Gastroesophageal sphincter (tissue), 4 donors: Measurements from ENCODE around the gene WDCP. TPM values are rescaled to one million over a fixed set of nuclear protein-coding genes. Genes with fewer than 3 reads are reported as not detected.

Experiments used
- ATAC-seq: fragments of 150-250 bp; one replicate; pipeline ENCODE4 v1.9.1; 2016; ENCODE audit warnings: mild to moderate bottlenecking, moderate library complexity
- H3K27ac ChIP-seq, 4 donors: fragments of 200-600 bp; sonication (generic) in 3 of 4; 1 replicate in 3 of 4; 2 replicates in 1 of 4; pipeline ENCODE4 v1.5.1; 2016 to 2019
- H3K27me3 ChIP-seq: fragments of 200-600 bp; sonication (generic); one replicate; pipeline ENCODE4 v1.5.1; 2019
- H3K36me3 ChIP-seq, 2 donors: fragments of 200-600 bp; sonication (generic); one replicate each; pipeline ENCODE4 v1.5.1; 2019; ENCODE audit warnings: control low read depth in 1 of 2
- H3K4me1 ChIP-seq, 3 donors: fragments of 200-600 bp; sonication (generic); 1 replicate in 2 of 3; 2 replicates in 1 of 3; pipeline ENCODE4 v1.5.1; 2016 to 2019; ENCODE audit warnings: control low read depth in 2 of 3
- H3K4me3 ChIP-seq, 2 donors: fragments of 200-600 bp; sonication (generic); one replicate each; pipeline ENCODE4 v1.5.1; 2019; ENCODE audit warnings: mild to moderate bottlenecking in 1 of 2, moderate library complexity in 1 of 2
- H3K9me3 ChIP-seq, 3 donors: fragments of 200-600 bp; sonication (generic); one replicate each; pipeline ENCODE4 v1.5.1; 2017 to 2019; ENCODE audit warnings: control low read depth in 2 of 3
- CTCF ChIP-seq, 4 experiments: fragments of 200-600 bp in 2 of 4; fragments of 450-650 bp in 2 of 4; sonication (generic) in 1 of 4; IDR thresholded peaks; one replicate each; pipeline ENCODE4 v1.5.1; 2017 to 2019; ENCODE audit warnings: antibody characterized with exemption in 4 of 4, mild to moderate bottlenecking in 2 of 4, moderate library complexity in 2 of 4
- EP300 ChIP-seq: sonication (generic); formaldehyde crosslinking; IDR thresholded peaks from one replicate; pipeline ENCODE4 v1.6.1; 2017; ENCODE audit warnings: antibody characterized with exemption, mild to moderate bottlenecking
- POLR2A ChIP-seq, 2 donors: fragments of 450-650 bp; IDR thresholded peaks; one replicate each; pipeline ENCODE4 v1.6.1; 2017; ENCODE audit warnings: antibody characterized with exemption in 2 of 2, mild to moderate bottlenecking in 2 of 2, moderate library complexity in 1 of 2
- POLR2AphosphoS5 ChIP-seq: sonication (generic); formaldehyde crosslinking; IDR thresholded peaks from one replicate; pipeline ENCODE4 v1.6.1; 2017; ENCODE audit warnings: antibody characterized with exemption
- WGBS, 2 donors: methylation state at CpG; one replicate each; pipeline ENCODE4 v1.1.5; 2018; ENCODE audit warnings: low coverage in 1 of 2; 5-methylcytosine and 5-hydroxymethylcytosine counted together
- total RNA-seq, 4 donors: library from RNA; depleted of rRNA; stranded (reverse); fragments of >200 nt; gene quantifications; one replicate each; pipeline ENCODE4 v1.1.0, GENCODE V29; 2016

WDCP gene
- total RNA-seq, 4 donors from 2014 or later, result 5.9 to 7.3 (median 6.4) TPM

GRCh38 chr2:24018241-24018640 lies 28.9 kb downstream of the WDCP start:
- 69 to 86% methylated on average over 4 to 6 of the region's 9 CpGs for WGBS, 2 donors
- ATAC-seq, result no peak
- TF ChIP-seq POLR2AphosphoS5 (no peak), CTCF (IDR thresholded peaks at IDR 0.05) (no peak), POLR2A (IDR thresholded peaks at IDR 0.05) (no peak), EP300 (no peak)

GRCh38 chr2:24017711-24018110 lies 29.5 kb downstream of the WDCP start:
- peaks cover 6% of the 10 kb centered on the region for H3K27me3 ChIP-seq
- H3K4me3 ChIP-seq, result no peak overlapping the region
- no peaks in the 10 kb centered on the region for H3K4me1 ChIP-seq
- no peak for ATAC-seq
- H3K9me3 ChIP-seq, result no peaks in the 10 kb centered on the region
- H3K27ac ChIP-seq, result no peak overlapping the region
- WGBS, 2 donors, result 82% methylated on average over 3 of the region's 8 CpGs
- TF ChIP-seq EP300 (no peak), CTCF (IDR thresholded peaks at IDR 0.05) (no peak), POLR2AphosphoS5 (no peak), POLR2A (IDR thresholded peaks at IDR 0.05) (no peak)
- H3K36me3 ChIP-seq, result peaks cover 0 to 12% of the 10 kb centered on the region in 2 donors

More at GRCh38 chr2:24018241-24018640, 28.9 kb downstream of the WDCP start:
- no peaks in the 10 kb centered on the region for H3K4me1 ChIP-seq
- no peak overlapping the region for H3K27ac ChIP-seq
- peaks cover 0 to 18% of the 10 kb centered on the region in 2 donors for H3K36me3 ChIP-seq
- H3K27me3 ChIP-seq, result peaks cover under 1% of the 10 kb centered on the region
- no peaks in the 10 kb centered on the region for H3K9me3 ChIP-seq
- H3K4me3 ChIP-seq, result no peak overlapping the region

GRCh38 chr2:24016853-24017703 lies 30.1 kb downstream of the WDCP start:
- Histone ChIP-seq H3K9me3 (no peaks in the 10 kb centered on the region), H3K27me3 (peaks cover 12% of the 10 kb centered on the region), H3K4me1 (no peaks in the 10 kb centered on the region), H3K4me3 (no peak overlapping the region), H3K36me3 (peaks cover 0 to 6% of the 10 kb centered on the region in 2 donors), H3K27ac (no peak overlapping the region)
- no peak for ATAC-seq
- WGBS, 2 donors, result 92 to 94% methylated on average over 7 to 13 of the region's 35 CpGs
- TF ChIP-seq POLR2AphosphoS5 (no peak), EP300 (no peak), POLR2A (IDR thresholded peaks at IDR 0.05) (no peak), CTCF (IDR thresholded peaks at IDR 0.05) (no peak)

GRCh38 chr2:24016376-24016761 lies 30.8 kb downstream of the WDCP start:
- no CpG with 5 or more reads among the region's 9 CpGs for WGBS, 2 donors
- no peak overlapping the region for H3K4me3 ChIP-seq
- H3K27ac ChIP-seq, result no peak overlapping the region
- ATAC-seq, result no peak
- H3K36me3 ChIP-seq, result no peaks in the 10 kb centered on the region
- no peaks in the 10 kb centered on the region for H3K9me3 ChIP-seq
- TF ChIP-seq EP300 (no peak), POLR2AphosphoS5 (no peak), POLR2A (IDR thresholded peaks at IDR 0.05) (no peak), CTCF (IDR thresholded peaks at IDR 0.05) (no peak)
- no peaks in the 10 kb centered on the region for H3K4me1 ChIP-seq
- peaks cover 17% of the 10 kb centered on the region for H3K27me3 ChIP-seq
